GM19324 (cell line): ENCODE results near the gene HOXA7.

Experiments used
- ATAC-seq: cut with Tn5 transposase; IDR thresholded peaks from one replicate; pipeline ENCODE4 v1.9.1; 2021; ENCODE audit warnings: mild to moderate bottlenecking, moderate library complexity; ENCODE audit not compliant: unreplicated experiment, low FRiP score

The HOXA7 gene

DNA sequence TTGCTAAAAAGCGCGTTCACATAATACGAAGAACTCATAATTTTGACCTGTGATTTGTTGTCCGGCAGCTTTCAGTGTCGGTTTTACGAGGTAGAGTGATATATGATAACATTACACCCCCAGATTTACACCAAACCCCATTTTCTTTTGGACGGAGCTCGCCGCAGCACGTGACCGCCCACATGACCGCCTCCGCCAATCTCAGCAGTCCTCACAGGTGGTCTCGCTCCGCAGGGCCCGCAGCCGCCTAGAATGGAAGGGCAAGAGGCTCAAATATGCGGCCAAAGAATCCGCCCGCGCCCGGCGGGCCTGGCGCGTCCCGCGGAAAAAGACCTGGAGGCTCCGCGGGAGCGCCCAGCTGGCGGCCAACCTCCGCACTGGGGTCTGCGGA is at the start of gene HOXA7:
Gene HOXA7 (minus strand): TSS at position 168 of the 391 bp plus-strand sequence. CDS start 130 bp downstream, at position 38.
- ATAC-seq: no peak

DNA sequence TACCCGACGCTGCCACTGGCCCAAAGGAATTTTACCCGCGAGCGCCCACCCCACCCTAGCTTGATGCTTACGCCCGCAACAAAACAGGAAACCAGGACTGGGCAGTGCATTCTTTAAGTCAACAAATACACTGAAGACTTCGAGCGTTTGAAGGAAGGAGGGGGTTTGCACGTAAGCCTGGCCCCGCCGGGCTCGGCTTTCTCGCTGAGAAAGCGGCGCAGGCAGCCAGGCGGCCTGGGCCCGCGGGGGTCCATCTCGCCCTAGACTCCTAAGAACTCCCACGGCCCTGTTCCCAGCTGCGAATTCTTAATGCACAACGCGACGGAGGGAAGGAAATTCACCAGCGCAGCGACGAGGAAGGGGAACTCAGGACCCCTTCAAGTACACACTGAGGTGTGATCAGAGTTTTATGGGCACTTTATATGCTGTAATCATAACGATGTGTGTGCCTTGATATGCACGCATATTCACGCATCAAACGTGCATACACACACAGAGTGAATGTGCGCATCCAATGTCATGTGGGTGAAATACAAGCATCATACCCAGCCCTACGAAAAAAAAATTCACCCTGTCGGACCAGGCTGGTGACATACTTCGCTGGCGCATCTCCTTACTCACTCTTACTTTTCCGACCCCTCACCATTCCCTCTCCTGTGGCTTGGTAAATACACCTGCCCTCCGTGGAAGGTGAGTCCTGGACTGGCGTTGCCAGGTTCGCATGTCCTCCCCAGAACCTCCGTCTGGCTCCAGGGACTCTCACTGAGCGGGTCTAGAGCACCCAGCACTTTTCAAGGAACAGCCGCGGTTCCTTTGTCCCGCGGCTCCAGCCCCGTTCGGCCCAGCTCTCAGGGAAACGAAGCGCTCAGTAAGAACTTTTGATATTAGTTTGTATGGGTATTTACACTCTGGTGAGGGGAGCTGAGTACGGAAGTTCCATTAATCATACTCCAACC is 49.1 kb upstream of the HOXA7 start:
- no peak for ATAC-seq

DNA sequence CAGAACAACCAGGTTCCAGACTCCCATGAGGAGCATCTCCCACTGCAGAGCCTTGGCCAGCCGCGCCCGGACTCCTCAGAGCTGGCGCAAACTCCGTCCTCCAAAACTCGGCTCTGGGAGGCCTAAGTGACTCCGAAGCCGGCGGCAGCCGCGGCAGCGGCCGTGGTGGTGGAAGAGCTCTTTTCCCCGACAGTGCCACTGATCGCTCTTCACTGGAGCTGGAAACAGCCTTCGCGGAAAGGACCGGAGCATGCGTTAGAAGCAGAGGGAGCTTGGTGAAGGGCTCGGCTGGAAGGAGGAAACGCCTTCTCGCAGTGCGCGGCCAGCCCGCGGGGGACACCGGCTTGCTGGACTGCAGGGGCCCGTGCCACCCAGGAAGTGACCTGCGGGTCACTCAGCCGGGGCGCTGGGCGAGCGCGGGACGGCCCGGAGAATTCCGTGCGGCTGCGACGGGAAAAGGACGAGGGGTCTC is 48.4 kb upstream of the HOXA7 start:
- ATAC-seq: no peak

DNA sequence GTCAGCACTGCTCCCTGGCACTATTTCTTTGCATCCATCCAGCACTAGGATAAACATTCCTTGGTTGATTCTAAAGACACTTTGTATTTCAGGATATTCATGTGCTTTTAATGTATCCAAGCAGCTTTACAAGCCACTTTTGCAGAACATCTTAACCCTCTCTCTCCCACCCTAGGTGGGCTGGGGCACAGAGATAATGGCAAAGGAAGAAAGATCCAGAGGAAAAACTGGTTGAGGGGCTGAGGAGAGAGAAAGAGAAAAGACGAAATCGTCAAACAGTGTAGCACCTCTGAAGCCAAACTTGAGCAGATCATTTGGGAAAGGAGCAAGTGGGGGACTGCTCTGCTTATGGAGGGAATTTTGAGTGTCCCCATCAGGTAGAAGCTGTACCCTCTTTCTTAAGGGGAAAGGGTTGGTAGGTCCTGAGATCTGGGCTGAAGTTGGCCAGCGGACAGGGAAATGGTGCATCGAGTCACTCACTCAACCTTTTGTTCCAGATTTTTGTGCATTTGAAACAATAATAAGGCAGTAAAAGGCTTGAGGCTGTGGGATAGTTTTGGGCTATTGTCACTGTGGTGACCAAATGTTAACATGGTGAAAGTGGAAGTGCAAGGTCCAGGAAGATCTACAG is 47.6 kb upstream of the HOXA7 start:
- ATAC-seq: no peak

DNA sequence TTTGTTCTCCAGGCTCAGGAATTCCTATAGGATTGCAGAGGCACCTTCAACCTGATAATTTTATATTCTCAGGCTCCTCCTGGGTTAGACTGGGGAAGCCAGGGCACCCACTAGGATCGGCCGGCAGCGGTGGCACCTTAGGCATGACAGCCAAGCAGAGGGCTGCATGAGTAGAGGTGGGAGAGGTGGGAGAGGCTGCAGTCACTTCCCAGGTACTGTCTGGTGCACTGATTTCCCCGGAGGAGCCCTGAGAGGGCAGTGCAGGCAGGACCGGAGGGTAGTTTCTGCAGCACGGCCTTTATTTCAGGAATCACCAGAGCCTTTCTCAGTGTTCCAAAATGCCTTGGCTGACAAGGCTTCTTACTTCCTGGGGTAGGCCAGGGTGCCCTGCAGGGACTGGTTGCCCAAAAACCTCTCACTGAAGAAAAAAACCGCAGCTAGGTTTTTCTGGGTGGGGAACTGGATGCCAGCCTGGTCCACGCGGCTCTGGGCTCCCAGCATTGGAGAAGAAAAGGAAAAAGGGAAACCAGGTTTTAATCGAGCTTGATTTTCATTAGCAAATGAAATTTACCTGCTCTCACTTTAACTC is 47.0 kb upstream of the HOXA7 start:
- ATAC-seq: no peak

DNA sequence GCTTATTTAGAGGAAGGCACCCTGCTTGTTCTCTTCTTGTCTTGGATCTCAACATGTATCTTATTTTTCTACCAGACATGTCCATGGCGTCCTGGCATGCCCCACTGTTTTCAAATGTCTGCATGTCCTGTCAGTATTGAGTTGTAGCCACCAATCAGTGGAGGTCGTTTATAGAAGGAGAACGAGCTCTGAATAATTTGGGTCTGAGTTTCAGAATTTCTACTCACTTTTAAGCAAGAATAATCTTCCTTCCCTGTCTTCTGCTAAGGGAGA is 46.3 kb upstream of the HOXA7 start:
- no peak for ATAC-seq

DNA sequence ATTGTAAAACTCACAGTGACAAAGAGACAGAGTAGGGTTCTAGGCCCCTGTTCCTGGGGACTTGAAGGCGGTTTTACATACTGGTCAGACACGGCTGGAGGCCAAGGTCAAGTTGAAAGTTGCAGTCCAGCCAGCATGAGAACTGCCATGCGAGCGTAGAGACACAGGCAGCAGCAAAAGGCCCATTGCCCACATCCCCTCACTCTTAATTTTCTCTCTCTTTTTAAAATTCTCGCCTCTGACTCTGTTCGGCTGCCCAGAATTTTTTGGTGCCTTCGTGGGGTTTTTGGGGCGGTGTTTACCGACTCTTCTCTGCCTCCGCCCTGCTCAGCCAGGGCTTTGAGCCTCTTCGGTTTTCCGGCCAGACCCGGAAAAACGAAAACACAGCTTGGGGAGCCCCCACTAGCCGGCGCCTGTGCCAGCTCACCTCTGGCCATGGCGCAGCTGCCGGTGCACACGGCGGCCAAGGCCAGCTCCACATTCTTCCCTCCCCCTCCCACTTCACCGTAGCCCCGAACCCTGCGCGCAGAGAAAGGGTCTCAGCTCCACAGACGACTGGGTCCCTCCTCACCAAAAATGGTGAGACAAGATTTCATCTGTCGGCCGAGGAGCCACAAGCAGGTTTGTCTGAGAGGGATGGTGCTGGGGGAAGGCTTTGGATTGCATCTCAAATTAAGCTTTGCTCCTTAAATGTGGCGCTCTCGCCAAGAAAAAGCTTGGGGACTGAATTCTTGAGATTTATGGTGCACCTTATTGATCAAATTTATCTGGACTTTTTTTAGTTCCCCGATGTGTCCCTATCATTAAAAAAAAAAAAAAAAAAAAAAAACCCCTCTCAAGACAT is 45.8 kb upstream of the HOXA7 start:
- no peak for ATAC-seq

DNA sequence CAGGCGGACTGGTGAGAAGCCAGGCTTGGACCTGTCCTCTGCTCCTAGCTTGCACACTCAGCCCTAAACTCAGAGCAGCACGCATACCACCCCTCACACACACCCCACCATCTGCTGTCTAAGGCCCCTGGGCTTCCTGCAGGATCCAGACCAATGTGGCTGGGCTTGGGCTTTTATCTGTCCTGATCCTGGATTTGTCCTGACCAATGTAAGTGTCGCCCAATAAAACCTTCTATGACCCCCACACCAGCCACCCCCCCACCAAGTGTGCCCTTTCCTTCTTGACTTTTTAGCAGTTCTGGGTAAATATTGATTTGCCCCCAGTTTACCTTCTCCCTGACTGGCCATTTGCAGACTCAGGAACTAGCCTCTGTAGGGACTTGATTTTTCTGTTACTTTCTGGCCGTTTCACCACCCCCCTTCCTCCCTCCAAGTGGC is 45.1 kb upstream of the HOXA7 start:
- ATAC-seq: no peak

DNA sequence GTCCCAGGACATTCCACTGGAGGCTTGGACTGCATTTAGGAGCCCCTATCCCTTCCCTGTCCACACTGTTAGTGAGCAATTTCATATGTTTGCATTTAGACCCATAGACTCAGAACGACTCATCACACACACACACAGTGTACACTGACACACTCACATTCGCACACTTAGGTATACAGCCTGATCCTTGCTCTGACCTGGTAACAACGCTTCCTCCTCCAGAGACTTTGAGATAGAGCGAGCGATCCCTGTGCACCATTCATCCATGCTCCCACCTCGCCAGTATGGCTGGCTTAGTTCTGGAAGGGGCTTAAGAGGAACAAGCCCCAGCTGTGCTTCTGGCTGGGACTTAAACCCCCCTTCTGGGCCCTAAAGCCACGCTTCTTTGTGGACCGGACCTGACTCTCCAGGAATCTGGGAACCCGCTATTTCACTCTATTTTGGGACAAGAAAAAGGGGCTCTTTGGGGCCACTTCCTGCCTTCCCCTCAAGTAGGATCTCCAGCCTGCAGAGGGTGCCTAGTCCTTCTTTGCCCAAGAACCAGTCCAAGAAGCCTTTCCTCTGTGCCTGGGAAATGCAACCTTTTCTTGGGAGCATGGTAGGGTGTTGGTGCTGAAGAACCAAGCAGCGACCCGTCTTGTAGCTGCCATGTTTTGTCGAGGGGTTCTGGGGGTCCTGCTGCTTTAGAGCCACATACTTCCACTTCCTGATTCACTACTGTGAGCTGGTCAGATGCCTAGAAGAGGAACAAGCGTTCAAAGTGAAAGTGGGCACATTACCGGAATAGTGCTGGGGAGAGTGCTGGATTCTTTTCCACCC is 44.5 kb upstream of the HOXA7 start:
- no peak for ATAC-seq

DNA sequence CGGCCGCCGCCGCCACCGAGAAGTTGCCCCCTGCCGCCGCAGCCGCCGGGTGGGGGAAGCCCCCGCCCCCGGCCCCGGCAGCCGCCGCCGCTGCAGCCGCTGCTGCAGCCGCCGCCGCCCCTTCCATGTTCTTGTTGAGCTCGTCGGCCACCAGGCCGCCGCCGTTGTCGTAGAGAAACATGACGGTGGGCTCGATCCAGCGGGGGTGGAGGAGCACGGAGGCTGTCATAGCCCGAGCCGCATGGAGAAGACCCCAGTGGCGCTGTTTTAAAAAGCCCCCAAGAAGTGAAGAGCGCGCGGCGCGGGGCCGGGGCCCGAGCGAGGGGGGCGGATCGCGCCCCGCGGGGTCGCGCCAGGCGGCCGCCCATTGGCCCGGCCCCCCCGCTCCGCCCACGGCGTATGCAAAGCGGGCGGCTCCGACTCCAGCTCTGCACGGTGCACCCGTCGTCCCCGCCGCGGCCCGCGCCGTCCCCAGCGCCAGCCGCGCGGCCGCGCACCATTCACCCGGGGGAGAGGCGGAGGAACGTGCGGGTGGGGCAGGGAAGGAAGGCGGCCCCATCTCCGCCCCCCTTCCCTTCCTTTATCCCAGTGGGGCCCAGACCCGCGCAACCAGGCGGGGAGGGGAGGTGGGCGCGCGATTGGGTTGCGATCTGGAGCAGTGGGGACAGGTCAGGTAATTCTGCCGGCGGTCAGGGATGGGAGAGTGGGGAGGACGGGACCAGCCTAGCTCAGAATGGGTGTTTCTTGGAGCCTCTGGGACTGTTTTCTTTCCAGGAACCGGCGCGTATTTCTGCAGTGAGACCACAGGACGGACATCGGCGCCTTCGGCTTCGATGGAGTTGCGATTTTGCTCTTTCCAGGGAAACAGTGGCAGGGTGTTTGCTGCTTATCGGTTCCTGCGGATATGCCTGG is 43.6 kb upstream of the HOXA7 start, which contains the start of gene HOXA13:
Gene HOXA13 (minus strand): TSS at position 243 of the 912 bp plus-strand sequence. CDS start 14 bp downstream, at position 229.
- no peak for ATAC-seq

DNA sequence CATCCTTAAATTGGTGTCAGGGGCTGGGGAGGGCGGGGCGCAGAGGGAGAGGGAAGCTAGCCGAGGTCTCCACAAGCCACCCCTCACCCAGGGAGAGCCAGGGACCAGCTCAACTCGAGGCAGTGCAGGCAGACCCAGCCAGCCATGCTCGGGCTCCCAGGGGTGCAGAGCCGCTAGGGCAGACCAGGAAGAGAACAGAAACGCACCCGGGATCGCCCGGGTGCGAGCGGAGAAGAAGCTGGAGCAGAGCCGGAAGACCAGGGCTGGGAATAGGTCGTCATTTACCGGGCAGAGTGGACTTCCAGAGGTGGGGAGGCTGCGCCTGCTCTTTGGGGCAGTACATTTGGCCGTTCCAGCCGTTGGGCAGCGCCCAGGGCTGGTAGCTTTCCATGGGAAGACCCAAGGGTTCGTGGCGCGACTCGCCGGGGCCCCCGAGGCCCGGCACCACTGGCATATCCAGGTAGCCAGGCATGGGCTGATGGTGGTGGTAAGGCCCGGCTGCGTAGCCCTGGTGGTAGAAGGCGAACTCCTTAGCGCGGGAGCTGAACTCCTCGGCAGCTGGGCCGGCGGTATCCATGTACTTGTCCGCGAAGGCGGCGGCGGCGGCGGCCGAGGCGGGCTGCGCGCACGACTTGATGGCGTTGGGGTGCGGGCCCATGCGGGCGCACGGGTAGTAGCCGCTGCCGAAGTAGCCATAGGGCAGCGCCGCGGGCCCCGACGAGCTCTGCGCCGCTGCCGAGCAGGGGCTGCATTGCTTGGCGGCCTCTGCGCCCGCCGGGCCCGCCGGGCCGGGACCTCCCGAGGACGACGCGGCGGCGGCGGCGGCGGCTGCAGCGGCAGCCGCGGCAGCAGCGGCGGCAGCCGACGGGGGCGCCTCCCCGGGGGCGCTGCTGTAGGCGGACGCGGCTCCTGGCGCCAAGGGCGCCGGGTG is 42.7 kb upstream of the HOXA7 start:
- ATAC-seq: no peak

DNA sequence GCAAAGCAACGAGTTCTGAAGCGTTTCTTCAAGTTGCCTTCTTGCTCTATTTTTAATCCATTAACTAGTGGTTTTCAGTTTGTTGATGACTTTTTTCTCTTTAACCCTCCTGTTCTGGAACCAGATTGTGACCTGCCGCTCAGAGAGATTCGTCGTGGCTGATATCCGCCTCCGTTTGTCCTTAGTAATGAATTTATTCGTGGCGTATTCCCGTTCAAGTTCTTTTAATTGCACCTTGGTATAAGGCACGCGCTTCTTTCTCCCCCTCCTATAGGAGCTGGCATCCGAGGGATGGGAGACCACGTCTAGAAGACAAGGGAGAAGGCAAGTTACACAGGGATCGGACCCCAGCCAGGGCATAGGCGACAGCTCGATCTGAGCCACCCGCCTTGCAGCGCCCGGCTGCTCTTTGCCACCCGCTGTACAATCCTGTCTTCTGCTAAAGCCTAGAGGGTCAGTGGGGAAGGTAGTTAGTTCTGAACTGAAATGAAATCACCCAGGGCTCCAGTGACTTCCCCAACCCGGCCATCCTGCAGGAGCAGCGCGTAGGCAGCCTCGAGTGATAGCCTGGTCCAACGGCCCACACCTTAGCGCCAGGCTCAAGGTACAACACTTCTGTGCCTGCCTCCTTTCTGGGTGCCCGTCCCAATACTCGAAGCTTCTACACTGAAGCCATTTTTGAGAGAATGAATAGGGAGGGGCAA is 41.8 kb upstream of the HOXA7 start:
- ATAC-seq: no peak

DNA sequence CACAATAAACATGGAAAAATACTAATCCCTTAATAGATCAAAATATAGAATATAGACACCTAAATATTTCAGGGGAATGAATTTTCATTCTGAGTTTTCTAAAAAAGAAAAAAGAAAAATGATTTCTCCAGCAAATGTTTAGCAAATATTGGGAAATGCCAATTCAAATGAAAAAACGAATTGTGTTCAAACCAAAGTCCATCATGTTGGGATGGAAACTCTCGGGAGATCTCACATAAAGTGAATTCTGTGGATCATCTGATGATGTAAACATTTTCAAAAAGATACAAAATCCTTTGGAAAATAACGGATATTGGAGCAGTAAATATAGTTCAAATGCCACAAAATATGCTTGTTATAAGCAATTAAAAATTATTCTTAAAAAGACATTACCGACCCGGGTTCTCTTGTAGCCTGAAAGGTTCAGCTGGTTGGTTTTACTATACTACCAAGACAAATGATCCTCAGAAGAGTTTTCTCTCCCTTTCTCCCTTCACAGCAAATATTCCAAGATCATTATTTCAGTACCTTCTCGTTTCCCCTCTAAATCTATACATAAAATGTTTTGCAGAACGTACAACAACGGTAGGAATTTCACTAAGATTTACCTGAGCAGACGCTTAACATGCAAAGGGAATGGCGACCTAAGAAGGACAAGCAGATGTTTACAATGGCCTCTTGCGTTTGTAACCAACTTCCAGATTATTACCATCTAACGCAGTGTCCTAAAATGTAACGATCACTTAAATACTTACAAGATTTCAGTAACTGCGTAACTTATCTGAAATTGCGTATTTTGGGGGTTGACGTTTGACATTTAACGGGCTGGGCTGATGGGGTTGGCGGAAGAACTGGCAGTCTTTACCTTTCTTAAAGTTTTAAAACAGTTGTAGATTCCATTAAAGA is 40.9 kb upstream of the HOXA7 start:
- no peak for ATAC-seq

DNA sequence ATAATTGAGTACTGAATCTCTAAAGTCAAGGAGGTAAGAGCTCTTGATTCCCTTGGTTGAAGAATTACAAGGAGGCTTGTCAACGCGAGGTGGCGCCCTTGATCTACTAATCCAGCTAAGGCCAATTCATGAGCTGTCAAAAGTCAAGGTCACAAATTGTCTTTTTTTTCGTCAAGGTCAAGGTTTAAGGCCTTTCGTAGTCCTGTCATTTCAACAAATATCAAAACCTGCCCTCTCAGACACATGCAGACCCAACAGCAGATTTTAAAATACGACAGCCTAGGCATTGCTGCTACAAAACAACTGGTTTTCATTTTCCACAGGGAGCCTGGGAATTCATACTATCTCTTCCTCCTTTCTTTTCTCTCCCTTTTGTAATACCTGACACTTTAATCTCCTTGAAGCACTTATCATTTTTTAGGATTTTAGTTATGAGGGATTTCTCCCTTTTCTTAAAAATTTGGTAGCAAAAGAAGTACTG is 39.9 kb upstream of the HOXA7 start:
- no peak for ATAC-seq

DNA sequence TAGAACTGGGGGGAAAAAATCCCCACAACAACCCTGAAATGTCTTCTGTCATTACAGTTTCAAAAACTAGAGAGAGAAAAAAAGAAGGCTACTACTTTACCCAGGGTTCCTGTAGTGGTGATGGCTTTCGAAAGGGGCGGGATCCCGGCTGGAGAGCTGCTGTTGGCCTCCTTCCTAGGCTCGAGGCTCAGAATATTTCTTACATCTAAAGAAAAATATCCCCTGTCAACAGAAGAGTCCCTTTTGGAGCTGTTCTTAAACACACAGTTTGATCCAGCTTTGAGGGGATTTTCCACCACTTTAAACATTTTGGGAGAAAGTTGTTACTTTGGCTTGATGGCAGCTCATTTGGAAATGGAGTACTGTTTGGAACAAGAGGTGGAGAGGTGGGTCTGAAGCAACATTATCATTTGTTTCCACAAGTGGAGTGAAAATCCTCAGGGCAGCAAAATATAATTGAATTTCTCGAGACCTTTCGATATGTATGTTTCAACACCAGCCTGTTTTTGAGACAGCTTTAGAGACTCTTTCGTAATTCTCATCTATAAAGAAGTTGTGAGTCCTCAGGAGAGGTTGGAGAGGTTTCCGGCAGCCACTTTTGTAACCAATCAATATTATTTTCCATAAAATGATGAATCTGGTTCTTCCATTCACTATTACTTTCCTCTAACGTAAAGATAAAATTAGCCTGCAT is 38.4 kb upstream of the HOXA7 start:
- ATAC-seq: no peak
